Inflammatory macrophage (primary cell): ENCODE data around the gene USO1.
A peak's percentile ranks its signal among the peaks of the same experiment; 100 is the strongest.
"Not testable (repeated sequence)": the region's sequence is repeated elsewhere in the genome, so short reads cannot be mapped to it uniquely, and the experiment has no call there.

Source experiments
- DNase-seq, 2 donors: peaks; one replicate each; pipeline ENCODE4 v3.0.0-alpha.2; 2020 to 2022

The USO1 gene

GRCh38 chr4:75779105-75779757 is 54.9 kb downstream of the USO1 start:
- DNase-seq, result no peak

DNA sequence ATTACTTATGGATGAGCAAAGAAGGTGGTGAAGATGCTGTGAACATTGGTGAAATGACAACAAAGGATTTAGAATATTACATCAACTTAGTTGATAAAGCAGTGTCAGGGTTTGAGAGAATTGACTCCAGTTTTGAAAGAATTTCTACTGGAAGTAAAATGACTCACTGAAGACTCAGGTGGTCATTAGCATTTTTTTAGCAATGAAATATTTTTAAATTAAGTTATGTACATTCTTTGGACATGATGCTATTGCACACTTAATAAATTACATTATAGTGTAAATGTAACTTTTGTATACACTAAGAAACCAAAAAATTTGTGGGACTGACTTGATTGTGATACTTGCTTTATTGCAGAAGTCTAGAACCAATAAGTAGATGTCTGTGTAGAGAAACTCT is 56.9 kb downstream of the USO1 start:
- no peak for DNase-seq

- no peak for DNase-seq
These were observed 62.1 kb downstream of the USO1 start for GRCh38 chr4:75786526-75786925.

DNA sequence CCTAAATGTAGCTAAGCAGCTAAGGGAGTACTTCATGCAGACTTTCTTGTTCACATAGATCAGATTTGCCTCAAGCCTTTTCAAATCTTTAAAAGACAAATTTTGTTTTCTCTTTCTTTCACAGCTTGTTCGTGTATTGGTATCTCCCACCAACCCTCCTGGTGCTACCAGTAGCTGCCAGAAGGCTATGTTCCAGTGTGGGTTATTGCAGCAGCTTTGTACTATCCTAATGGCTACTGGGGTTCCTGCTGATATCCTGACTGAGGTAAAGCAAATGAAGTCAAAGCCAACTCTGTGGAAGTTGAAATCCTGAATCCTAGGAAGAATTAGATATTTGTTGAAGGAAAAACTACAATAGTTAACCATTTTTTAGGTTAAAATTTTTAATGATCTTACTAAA is 62.6 kb downstream of the USO1 start:
- no peak for DNase-seq

DNA sequence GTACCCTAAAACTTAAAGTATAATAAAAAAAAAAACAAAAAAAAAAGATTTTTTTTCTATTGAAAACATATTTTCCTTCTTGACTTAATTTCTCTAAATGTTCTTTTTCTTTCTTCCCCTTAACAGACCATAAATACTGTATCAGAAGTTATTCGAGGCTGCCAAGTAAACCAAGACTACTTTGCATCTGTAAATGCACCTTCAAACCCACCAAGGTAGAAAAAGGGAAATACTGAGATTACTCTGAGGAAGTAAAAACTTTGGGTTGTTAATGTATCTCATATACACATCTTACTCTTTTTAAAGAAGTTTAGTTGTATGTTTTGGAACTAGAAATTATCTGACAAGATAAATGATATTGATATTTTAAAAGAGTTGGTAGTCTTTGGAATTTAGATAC is 65.6 kb downstream of the USO1 start:
- no peak for DNase-seq

GRCh38 chr4:75800972-75801371 is 76.6 kb downstream of the USO1 start:
- no peak for DNase-seq

GRCh38 chr4:75806035-75806434 is 81.7 kb downstream of the USO1 start:
- not testable (repeated sequence) for DNase-seq

GRCh38 chr4:75817901-75818300 is 93.5 kb downstream of the USO1 start:
- DNase-seq, result no peak

DNA sequence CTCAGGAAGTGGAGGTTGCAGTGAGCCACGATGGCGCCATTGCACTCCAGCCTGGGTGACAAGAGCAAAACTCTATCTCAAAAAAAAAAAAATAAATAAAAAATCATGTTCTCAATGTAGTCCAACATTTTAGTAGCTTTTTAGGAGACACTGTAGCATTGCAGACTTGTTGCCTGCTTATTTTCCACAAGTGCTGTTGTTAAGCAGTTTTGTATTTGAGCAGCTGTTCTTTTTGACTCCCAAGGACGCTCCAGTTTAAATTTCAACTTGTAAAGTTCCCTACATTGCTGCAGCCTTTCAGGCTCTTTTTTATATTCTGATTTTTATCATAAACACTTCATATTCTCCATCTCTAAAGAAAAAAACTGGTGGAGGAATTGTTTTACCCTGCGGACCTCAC is 94.7 kb downstream of the USO1 start:
- DNase-seq, result no peak

DNA sequence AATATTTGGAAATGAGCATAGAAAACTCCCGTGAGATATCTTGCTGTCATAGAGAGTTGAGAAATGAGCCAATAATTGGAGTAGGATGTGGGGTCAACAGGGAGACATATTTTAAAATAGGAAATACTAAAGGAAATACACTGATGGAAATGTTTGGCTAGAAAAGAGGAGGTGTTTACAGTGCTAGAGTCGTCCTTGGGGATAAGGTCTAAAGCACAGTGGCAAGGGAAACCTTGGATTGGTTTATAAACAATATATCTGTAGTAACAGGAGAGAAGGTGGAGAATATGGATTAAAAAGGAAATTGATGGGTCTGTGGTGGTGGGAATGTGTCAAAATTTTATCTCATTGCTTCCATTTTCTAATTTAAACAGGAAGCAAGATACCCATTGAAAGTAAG is 95.8 kb downstream of the USO1 start:
- no peak for DNase-seq

DNA sequence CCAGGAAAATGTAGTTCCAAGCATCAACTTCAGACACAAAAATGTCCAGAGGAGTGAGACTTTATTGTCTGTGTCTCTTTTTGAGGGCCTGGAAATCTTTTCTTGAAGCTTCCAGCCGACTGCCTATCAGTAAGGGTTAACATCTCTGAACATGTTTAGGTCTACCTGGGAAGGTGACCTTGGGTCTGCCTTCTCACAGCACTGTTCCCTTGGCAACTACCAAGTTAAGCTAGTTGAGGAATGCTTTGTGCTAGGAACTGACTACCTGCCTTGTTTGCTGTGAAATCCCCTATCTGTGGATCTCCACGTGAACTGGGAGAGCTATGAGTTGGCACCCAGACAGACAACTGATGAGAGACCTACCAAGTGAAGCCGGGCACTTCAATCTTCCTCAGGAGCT is 96.3 kb downstream of the USO1 start:
- DNase-seq, result no peak

GRCh38 chr4:75821216-75821615 is 96.8 kb downstream of the USO1 start:
- no peak for DNase-seq

DNA sequence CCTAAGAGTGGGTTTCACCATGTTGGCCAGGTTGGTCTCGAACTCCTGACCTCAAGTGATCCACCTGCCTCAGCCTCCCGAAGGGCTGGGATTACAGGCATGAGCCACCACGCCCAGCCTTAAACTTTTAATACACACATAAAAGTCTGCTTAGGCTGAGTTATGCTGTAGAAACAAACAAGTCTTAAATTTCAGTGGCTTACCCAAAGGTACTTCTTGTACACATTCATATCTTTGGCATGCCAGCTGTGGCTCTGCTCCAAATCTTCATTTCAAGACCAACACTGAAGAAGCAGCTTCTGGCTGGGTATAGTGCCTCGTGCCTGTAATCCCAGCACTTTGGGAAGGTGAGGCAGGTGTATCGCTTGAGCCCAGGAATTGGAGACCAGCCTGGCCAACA is 97.6 kb downstream of the USO1 start:
- DNase-seq, result no peak

DNA sequence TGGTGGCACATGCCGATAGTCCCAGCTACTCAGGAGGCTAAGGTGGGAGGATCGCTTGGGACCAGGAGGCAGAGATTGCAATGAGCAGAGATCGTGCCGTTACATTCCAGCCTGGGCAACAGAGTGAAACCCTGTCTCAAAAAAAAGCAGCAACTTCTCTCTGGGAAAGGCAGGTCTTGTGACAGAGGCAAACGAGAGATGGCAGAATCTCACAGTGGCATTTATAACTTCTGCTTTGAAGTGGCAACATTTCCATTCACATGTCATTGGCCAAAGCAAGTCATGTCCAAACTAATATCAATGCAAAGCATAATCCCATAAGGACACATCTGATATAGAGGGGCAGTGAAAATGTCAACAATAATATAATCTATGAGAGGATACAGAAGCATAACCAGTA is 98.0 kb downstream of the USO1 start:
- DNase-seq, result peak; percentile 58 to 67

GRCh38 chr4:75823812-75824211 is 99.4 kb downstream of the USO1 start:
- no peak for DNase-seq

DNA sequence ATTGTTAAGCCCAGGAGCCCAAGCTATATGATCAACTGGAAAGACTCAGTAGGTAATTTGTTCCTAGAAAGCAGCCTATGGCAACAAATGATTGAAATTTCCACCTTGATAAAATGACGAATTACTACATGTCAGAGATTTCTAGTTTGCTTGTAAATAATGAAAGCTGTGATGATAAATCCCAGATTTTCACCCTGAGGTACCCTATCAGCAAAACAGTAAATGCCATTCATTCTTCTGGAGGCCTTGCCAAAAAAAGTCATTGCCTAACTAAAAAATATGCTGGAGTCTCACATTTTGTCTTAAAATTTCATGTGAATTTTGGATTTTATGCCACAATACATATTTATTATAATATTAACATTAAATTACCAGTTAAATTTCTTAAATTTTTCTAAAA is 106.5 kb downstream of the USO1 start:
- DNase-seq, result no peak

- DNase-seq, result peak; percentile 73 to 77
These were observed 107.6 kb downstream of the USO1 start for GRCh38 chr4:75831856-75832405.

GRCh38 chr4:75834095-75834771 is 109.9 kb downstream of the USO1 start:
- DNase-seq, result peak; percentile 21 to 30

DNA sequence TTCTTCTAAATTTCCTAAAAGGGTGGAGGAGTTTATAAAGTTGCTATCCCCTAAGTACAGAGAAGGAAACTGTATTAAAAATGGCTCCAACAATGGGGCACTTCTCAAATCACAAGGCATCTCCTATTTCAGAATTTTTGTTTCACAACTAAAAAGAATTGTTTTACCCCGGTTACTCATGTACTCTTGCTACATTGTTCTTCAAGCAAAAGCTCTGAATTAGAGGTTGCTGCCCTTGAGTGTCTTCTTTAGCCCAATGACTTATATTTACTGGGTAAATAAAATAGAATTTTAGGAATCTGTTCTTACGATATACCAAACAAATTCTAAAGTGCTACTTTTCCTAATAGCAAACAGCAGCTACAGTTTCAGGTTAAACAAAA is 110.4 kb downstream of the USO1 start:
- peak; percentile 8 to 25 for DNase-seq

GRCh38 chr4:75841641-75842520 is 117.5 kb downstream of the USO1 start:
- no peak for DNase-seq

DNA sequence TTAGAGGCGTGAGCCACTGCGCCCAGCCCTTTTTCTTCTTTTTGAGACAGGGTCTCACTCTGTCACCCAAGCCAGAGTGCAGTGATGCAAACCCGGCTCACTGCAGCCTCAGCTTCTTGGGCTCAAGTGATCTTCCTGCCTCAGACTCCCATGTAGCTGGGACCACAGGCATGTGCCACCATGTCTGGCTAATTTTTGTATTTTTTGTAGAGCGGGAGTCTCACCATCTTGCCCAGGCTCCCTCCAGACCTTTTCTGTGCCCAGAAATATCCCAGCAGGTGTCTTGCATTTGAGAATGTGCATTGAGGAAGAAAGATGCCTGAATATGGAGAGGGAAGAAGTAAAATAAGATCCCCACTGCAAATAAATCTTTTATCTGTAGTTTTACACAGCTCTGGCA is 119.2 kb downstream of the USO1 start:
- DNase-seq, result no peak

DNA sequence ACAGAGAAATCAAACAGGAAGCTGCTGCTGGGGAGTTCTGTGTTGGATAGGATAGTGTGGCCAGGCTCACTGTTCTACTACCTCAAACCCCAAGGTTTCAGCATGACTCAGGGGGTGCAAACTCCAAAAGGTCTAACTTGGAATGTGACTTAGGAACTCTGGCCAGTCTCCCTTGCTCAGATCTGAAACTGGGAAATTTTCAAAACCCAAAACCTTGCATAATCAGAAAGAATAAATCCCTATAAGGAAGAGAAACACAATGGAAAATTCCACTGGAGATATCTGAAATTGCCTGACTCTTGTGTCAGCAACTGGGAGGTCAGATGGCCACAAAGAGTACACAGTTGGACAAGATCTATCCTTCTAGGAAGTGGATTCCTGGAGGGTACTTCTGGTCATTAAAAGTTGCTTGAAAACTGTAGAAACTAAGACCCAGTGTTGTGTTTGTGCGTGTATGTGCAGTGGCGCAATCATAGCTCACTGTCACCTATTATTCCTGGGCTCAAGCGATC is 119.8 kb downstream of the USO1 start:
- DNase-seq, result peak; percentile 14 to 21

GRCh38 chr4:75845992-75846391 is 121.6 kb downstream of the USO1 start:
- DNase-seq, result no peak
